Right atrium auricular region (tissue), 2 donors: ENCODE measurements around the gene SNX9. TPM values are rescaled to one million over a fixed set of nuclear protein-coding genes. Genes with fewer than 3 reads are reported as not detected.

Experiments used
- DNase-seq: peaks from one replicate; pipeline ENCODE4 v3.0.0-alpha.2; 2019; ENCODE audit warnings: low spot score
- H3K27ac ChIP-seq, 2 donors: fragments of 200-600 bp; sonication (generic); 1 replicate in 1 of 2; 2 replicates in 1 of 2; pipeline ENCODE4 v1.5.1; 2016 to 2019
- H3K27me3 ChIP-seq, 2 donors: fragments of 200-600 bp; sonication (generic); one replicate each; pipeline versions ENCODE4 v1.5.1 to v1.6.0; 2017 to 2019
- H3K36me3 ChIP-seq: fragments of 200-600 bp; sonication (generic); one replicate; pipeline ENCODE4 v1.5.1; 2016
- H3K4me1 ChIP-seq, 2 donors: fragments of 200-600 bp; sonication (generic); one replicate each; pipeline versions ENCODE4 v1.5.1 to v1.6.0; 2017 to 2019
- H3K4me3 ChIP-seq, 2 donors: fragments of 200-600 bp; sonication (generic); 1 replicate in 1 of 2; 2 replicates in 1 of 2; pipeline ENCODE4 v1.5.1; 2017 to 2019; ENCODE audit warnings: mild to moderate bottlenecking in 1 of 2, moderate library complexity in 1 of 2
- H3K9me3 ChIP-seq, 2 donors: fragments of 200-600 bp; sonication (generic); one replicate each; pipeline ENCODE4 v1.5.1; 2019
- CTCF ChIP-seq, 2 donors: fragments of 200-600 bp; sonication (generic); IDR thresholded peaks; one replicate each; pipeline ENCODE4 v1.5.1; 2019; ENCODE audit warnings: antibody characterized with exemption in 2 of 2
- total RNA-seq, 2 donors: library from RNA; depleted of rRNA; stranded (reverse); fragments of >200 nt; gene quantifications; one replicate each; pipeline ENCODE4 v1.1.0, GENCODE V29; 2016

The SNX9 gene
- total RNA-seq, 2 donors from 2014 or later = 26.6 to 39.4 TPM

- TF ChIP-seq CTCF (IDR thresholded peaks at IDR 0.05) = no peak
- Histone ChIP-seq H3K27ac (no peak overlapping the region), H3K9me3 (peaks cover 5 to 23% of the 10 kb centered on the region in 2 donors), H3K4me1 (peaks cover 0 to 12% of the 10 kb centered on the region in 2 donors), H3K36me3 (no peaks in the 10 kb centered on the region), H3K27me3 (no peaks in the 10 kb centered on the region), H3K4me3 (peak overlapping the region in 1 of 2 donors; percentile 36)
- DNase-seq = no peak
Observed at GRCh38 chr6:157954150-157955117, 131.4 kb downstream of the SNX9 start.

- Histone ChIP-seq H3K9me3 (peaks cover 5 to 25% of the 10 kb centered on the region in 2 donors), H3K4me1 (peaks cover 0 to 12% of the 10 kb centered on the region in 2 donors), H3K36me3 (no peaks in the 10 kb centered on the region), H3K27me3 (no peaks in the 10 kb centered on the region), H3K4me3 (no peak overlapping the region), H3K27ac (no peak overlapping the region)
- no peak for TF ChIP-seq CTCF (IDR thresholded peaks at IDR 0.05)
- DNase-seq = no peak
Observed at GRCh38 chr6:157955675-157956074, 132.6 kb downstream of the SNX9 start.

- TF ChIP-seq CTCF (IDR thresholded peaks at IDR 0.05) = no peak
- Histone ChIP-seq H3K9me3 (peaks cover 5 to 25% of the 10 kb centered on the region in 2 donors), H3K27ac (no peak overlapping the region), H3K36me3 (no peaks in the 10 kb centered on the region), H3K4me1 (peaks cover 0 to 12% of the 10 kb centered on the region in 2 donors), H3K27me3 (no peaks in the 10 kb centered on the region), H3K4me3 (no peak overlapping the region)
- no peak for DNase-seq
Observed at GRCh38 chr6:157956171-157956730, 133.2 kb downstream of the SNX9 start.

GRCh38 chr6:157959451-157960227 lies 136.6 kb downstream of the SNX9 start:
- Histone ChIP-seq H3K4me1 (no peaks in the 10 kb centered on the region), H3K27me3 (no peaks in the 10 kb centered on the region), H3K4me3 (no peak overlapping the region), H3K27ac (no peak overlapping the region), H3K36me3 (no peaks in the 10 kb centered on the region), H3K9me3 (peaks cover 5 to 25% of the 10 kb centered on the region in 2 donors)
- no peak for DNase-seq
- TF ChIP-seq CTCF (IDR thresholded peaks at IDR 0.05) = no peak

- H3K9me3 ChIP-seq = peaks cover 5 to 25% of the 10 kb centered on the region in 2 donors
- no peak for DNase-seq
- H3K27me3 ChIP-seq = no peaks in the 10 kb centered on the region
- H3K4me3 ChIP-seq = no peak overlapping the region
- no peaks in the 10 kb centered on the region for H3K4me1 ChIP-seq
- H3K27ac ChIP-seq = no peak overlapping the region
- no peaks in the 10 kb centered on the region for H3K36me3 ChIP-seq
- TF ChIP-seq CTCF (IDR thresholded peaks at IDR 0.05) = no peak
Observed at GRCh38 chr6:157961153-157961831, 138.2 kb downstream of the SNX9 start.
